GM18907 (cell line): ENCODE results near the gene STMN3.

Experiments
- ATAC-seq: cut with Tn5 transposase; IDR thresholded peaks from one replicate; pipeline ENCODE4 v1.9.1; 2021; ENCODE audit warnings: mild to moderate bottlenecking, moderate library complexity; ENCODE audit not compliant: unreplicated experiment

Gene STMN3

GRCh38 chr20:63591147-63591533 is 62.1 kb downstream of the STMN3 start:
- ATAC-seq = no peak

GRCh38 chr20:63590218-63591146 is 62.7 kb downstream of the STMN3 start:
- ATAC-seq = no peak
